ENCODE data around the gene SPTBN4.
"Not testable (repeated sequence)": the region's sequence is repeated elsewhere in the genome, so short reads cannot be mapped to it uniquely, and the experiment has no call there.

SPTBN4 gene

GRCh38 chr19:40507892-40508291 is 41.1 kb downstream of the SPTBN4 start:
- no peak for DNase-seq (ENCODE audit: low read depth in 2 of 2)

DNA sequence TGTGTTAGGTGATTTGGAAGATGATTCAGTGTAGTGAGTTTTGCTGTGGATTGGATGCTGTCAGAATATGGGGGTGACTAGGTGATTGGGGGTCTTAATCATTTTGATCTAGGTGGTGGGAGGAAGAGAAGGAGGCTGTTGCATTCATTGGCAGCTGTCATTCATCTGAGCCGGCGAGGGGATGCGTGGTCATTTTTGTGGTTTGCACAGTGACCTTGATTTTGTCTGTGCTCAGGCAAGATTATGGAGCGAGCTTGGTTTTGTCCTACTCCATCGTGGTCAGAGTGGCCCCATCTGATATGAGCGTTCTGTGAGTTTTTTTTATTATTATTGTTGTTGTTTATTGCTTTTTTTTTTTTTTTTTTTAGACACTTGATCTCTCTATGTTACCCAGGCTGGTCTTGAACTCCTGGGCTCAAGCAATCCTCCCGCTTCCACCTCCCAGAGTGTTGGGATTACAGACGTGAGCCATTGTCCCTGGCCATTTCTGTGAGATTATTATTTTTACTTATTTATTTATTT is 42.0 kb downstream of the SPTBN4 start:
- DNase-seq (ENCODE audit: low read depth in 2 of 2): no peak

- DNase-seq (ENCODE audit: low read depth in 2 of 2): no peak
Observed at GRCh38 chr19:40510526-40511115, 43.8 kb downstream of the SPTBN4 start.

- DNase-seq (ENCODE audit: low read depth in 2 of 2): no peak
Observed at GRCh38 chr19:40511487-40511886, 44.7 kb downstream of the SPTBN4 start.

DNA sequence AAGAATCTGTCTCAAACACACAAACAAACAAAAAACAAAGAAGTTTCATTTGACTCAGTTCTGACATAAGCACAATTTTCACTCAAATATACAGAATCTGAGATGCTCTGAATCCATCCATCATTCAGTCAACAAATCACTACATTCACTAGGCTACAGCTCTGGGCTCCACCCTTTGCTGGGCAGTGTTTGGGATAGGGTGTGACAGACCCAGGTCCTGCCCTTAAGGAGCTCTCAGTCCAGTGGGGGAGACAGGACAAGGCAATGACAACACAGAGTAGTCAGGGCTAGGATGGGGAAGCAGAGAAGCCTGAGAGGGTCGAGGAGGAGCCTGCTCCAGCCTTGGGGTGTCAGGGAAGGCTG is 45.3 kb downstream of the SPTBN4 start:
- no peak for DNase-seq (ENCODE audit: low read depth in 2 of 2)

GRCh38 chr19:40512473-40513344 is 45.9 kb downstream of the SPTBN4 start:
- DNase-seq (ENCODE audit: low read depth in 2 of 2): no peak

- DNase-seq (ENCODE audit: low read depth in 2 of 2): no peak
Observed at GRCh38 chr19:40513345-40513678, 46.5 kb downstream of the SPTBN4 start.

DNA sequence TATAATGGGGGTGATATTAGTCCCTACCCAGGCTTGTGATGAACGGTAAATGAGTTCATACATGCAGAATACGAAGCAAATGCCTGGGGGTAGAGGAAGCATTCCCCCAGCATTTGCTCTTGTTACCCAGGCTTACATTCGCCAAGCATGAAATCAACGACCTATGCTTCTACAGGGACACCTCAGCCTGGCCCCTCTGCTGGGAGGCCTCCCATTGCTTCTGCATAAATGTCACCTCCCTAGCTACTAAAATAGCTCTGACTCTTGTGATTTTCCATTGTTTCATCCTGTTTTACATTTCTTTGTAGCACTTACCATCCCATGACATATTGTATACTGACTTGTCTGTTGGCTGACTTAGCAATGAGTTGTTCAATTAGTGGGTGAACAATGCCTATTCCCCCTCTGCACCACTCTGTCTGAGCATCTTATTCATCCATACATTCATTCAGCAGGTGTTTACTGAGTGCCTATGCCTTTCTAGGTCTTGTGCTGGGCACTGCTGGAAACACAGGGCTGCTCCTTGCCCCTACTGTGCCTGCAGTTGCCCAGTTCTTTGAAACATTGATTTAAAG is 47.0 kb downstream of the SPTBN4 start:
- no peak for DNase-seq (ENCODE audit: low read depth in 2 of 2)

GRCh38 chr19:40517248-40517647 is 50.4 kb downstream of the SPTBN4 start:
- DNase-seq (ENCODE audit: low read depth in 2 of 2): no peak

DNA sequence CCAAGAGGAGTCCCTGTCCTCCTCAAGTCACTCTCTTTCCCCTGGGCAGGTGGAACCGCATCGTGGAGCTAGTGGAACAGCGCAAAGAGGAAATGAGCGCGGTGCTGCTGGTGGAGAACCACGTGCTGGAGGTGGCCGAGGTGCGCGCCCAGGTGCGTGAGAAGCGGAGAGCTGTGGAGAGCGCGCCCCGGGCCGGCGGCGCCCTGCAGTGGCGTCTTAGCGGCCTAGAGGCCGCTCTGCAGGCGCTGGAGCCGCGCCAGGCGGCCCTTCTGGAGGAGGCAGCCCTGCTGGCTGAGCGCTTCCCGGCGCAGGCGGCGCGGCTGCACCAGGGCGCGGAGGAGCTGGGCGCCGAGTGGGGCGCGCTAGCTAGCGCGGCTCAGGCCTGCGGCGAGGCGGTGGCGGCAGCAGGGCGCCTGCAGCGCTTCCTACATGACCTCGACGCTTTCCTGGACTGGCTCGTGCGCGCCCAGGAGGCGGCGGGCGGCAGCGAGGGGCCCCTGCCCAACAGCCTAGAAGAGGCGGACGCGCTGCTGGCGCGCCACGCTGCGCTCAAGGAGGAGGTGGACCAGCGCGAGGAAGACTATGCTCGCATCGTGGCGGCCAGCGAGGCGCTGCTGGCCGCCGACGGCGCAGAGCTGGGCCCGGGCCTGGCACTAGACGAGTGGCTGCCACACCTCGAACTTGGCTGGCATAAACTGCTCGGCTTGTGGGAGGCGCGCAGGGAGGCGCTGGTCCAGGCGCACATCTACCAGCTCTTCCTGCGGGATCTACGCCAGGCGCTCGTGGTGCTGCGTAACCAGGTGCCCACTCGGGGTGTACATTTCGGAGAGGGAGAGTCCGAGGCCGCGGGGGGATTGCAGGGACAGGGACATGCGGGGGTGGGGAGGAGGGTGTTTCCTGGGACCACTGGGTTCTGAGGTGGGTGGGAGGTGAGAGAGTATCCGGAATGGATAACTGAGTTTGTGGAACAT is 52.8 kb downstream of the SPTBN4 start:
- DNase-seq (ENCODE audit: low read depth in 2 of 2): no peak

DNA sequence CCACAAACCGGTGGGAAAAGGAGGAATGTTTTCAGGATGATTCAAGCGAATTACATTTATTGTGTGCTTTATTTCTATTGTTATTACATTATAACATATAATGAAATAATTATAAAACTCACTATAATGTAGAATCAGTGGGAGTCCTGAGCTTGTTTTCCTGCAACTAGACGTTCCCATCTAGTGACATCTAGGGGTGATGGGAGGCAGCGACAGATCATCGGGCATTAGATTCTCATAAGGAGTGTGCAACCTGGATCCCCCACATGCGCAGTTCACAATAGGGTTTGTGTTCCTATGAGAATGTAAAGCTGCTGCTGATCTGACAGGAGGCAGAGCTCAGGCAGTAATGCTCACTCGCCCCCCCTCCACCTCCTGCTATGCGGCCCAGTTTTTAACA is 54.5 kb downstream of the SPTBN4 start:
- no peak for DNase-seq (ENCODE audit: low read depth in 2 of 2)

DNA sequence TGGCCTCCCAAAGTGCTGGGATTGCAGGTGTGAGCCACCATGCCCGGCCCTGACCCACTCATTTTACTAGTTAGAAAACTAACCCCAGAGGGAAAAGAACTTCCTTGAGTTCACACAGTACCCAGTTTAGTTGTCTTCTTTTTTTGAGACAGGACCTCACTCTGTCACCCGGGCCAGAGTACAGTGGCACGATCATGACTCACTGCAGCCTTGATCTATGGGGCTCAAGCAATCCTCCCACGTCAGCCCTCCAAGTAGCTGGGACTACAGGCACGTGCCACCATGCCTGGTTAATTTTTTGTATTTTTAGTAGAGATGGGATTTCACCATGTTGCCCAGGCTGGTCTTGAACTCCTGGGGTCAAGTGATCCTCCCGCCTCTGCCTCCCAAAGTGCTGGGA is 55.1 kb downstream of the SPTBN4 start:
- not testable (repeated sequence) for DNase-seq (ENCODE audit: low read depth in 2 of 2)

DNA sequence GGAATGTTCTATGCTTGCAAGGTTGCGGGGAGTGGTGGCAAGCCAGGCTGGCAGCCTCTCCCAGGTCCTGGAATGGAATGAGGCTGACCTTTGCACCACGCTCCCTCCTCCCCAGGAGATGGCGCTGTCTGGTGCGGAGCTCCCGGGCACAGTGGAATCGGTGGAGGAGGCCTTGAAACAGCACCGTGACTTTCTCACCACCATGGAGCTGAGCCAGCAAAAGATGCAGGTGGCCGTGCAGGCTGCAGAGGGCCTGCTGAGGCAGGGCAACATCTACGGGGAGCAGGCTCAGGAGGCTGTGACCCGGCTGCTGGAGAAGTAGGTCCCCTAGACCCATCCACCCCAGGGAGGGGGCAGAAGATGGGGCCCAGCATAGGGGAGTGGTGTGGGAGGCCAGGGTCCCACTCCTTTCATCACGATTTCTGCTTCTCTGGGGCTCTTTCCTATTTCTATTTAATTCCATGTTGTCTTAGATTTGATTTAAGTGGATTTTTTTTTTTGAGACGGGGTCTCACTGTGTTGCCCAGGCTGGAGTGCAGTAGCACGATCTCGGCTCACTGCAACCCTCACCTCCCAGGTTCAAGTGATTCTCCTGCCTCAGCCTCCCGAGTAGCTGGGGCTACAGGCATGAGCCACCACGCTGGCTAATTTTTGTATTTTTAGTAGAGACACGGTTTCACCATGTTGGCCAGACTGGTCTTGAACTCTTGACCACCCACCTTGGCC is 56.7 kb downstream of the SPTBN4 start:
- no peak for DNase-seq (ENCODE audit: low read depth in 2 of 2)

GRCh38 chr19:40524133-40524549 is 57.3 kb downstream of the SPTBN4 start:
- DNase-seq (ENCODE audit: low read depth in 2 of 2): no peak

- DNase-seq (ENCODE audit: low read depth in 2 of 2): no peak
Observed at GRCh38 chr19:40524655-40525054, 57.9 kb downstream of the SPTBN4 start.

GRCh38 chr19:40525234-40526051 is 58.6 kb downstream of the SPTBN4 start:
- no peak for DNase-seq (ENCODE audit: low read depth in 2 of 2)

DNA sequence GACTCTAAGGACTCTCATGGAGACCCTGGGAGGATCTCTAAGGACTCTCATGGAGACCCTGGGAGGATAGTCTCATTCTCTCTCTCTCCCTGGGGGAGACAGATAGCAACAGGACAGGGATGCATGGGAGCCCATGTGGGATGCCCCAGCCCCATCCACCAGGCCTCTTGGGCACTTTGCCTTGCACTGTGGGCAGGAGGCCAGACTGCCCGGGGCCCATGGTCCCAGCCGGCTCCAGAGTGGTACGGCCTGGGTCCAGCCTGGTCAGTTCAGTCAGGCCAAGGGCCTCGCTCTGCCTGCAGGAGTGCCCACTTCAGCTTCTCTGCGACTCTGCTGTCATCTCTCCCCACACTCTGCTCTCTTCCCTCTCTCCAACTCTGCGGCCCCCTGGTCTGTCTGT is 61.3 kb downstream of the SPTBN4 start:
- DNase-seq (ENCODE audit: low read depth in 2 of 2): no peak

- no peak for DNase-seq (ENCODE audit: low read depth in 2 of 2)
Observed at GRCh38 chr19:40528533-40529092, 61.8 kb downstream of the SPTBN4 start.

GRCh38 chr19:40529093-40529954 is 62.5 kb downstream of the SPTBN4 start:
- peak; percentile 78 to 83 for DNase-seq (ENCODE audit: low read depth in 2 of 2)

All from stimulated activated CD8-positive, alpha-beta memory T cell treated with anti-CD3 and anti-CD28 coated beads, Interleukin-2, amount 100 ng/mL, for 1 hour (primary cell).